Measurements from ENCODE around the gene P2RX1. TPM values are rescaled to one million over a fixed set of nuclear protein-coding genes. Genes with fewer than 3 reads are reported as not detected.

P2RX1 gene
- total RNA-seq, 1 donor from 2014 or later: 0.16 TPM

- H3K4me1 Mint-ChIP-seq: peaks cover 30% of the 10 kb centered on the region
These were observed 13.5 kb upstream of the P2RX1 start for GRCh38 chr17:3929764-3930163.

GRCh38 chr17:3929181-3929580, 12.9 kb upstream of the P2RX1 start:
- no peaks in the 10 kb centered on the region for H3K36me3 Mint-ChIP-seq
- H3K27me3 Mint-ChIP-seq (ENCODE audit: low read depth): no peaks in the 10 kb centered on the region
- no peak overlapping the region for H3K27ac Mint-ChIP-seq
- no peaks in the 10 kb centered on the region for H3K9me3 Mint-ChIP-seq
- H3K4me3 Mint-ChIP-seq: no peak overlapping the region
- peaks cover 31% of the 10 kb centered on the region for H3K4me1 Mint-ChIP-seq
- no peak for TF ChIP-seq CTCF (IDR thresholded peaks at IDR 0.05; ENCODE audit: unreplicated experiment)
- no peak for DNase-seq (ENCODE audit: low spot score in 2 of 2, unreplicated experiment in 2 of 2)

More at GRCh38 chr17:3929764-3930163, 13.5 kb upstream of the P2RX1 start:
- DNase-seq (ENCODE audit: low spot score in 2 of 2, unreplicated experiment in 2 of 2): no peak
- TF ChIP-seq CTCF (IDR thresholded peaks at IDR 0.05; ENCODE audit: unreplicated experiment): no peak
- no peaks in the 10 kb centered on the region for H3K27me3 Mint-ChIP-seq (ENCODE audit: low read depth)
- H3K4me3 Mint-ChIP-seq: no peak overlapping the region
- no peak overlapping the region for H3K27ac Mint-ChIP-seq
- H3K9me3 Mint-ChIP-seq: no peaks in the 10 kb centered on the region
- H3K36me3 Mint-ChIP-seq: no peaks in the 10 kb centered on the region

GRCh38 chr17:3928406-3928805, 12.1 kb upstream of the P2RX1 start:
- Mint-ChIP-seq H3K36me3 (no peaks in the 10 kb centered on the region), H3K27ac (no peak overlapping the region), H3K4me1 (peaks cover 33% of the 10 kb centered on the region)

GRCh38 chr17:3927628-3928340, 11.5 kb upstream of the P2RX1 start:
- DNase-seq (ENCODE audit: low spot score in 2 of 2, unreplicated experiment in 2 of 2): no peak
- no peaks in the 10 kb centered on the region for H3K9me3 Mint-ChIP-seq
- H3K4me1 Mint-ChIP-seq: peaks cover 34% of the 10 kb centered on the region
- no peak overlapping the region for H3K27ac Mint-ChIP-seq
- no peaks in the 10 kb centered on the region for H3K27me3 Mint-ChIP-seq (ENCODE audit: low read depth)
- TF ChIP-seq CTCF (IDR thresholded peaks at IDR 0.05; ENCODE audit: unreplicated experiment): no peak
- no peak overlapping the region for H3K4me3 Mint-ChIP-seq
- no peaks in the 10 kb centered on the region for H3K36me3 Mint-ChIP-seq

More at GRCh38 chr17:3928406-3928805, 12.1 kb upstream of the P2RX1 start:
- TF ChIP-seq CTCF (IDR thresholded peaks at IDR 0.05; ENCODE audit: unreplicated experiment): no peak
- DNase-seq (ENCODE audit: low spot score in 2 of 2, unreplicated experiment in 2 of 2): no peak
- Mint-ChIP-seq H3K9me3 (no peaks in the 10 kb centered on the region), H3K27me3 (ENCODE audit: low read depth) (no peaks in the 10 kb centered on the region), H3K4me3 (no peak overlapping the region)

GRCh38 chr17:3926860-3927627, 10.8 kb upstream of the P2RX1 start:
- Mint-ChIP-seq H3K4me3 (peak overlapping the region; percentile 3), H3K9me3 (no peaks in the 10 kb centered on the region), H3K4me1 (peaks cover 36% of the 10 kb centered on the region), H3K27ac (peak overlapping the region; percentile 85), H3K36me3 (no peaks in the 10 kb centered on the region), H3K27me3 (ENCODE audit: low read depth) (no peaks in the 10 kb centered on the region)
- TF ChIP-seq CTCF (IDR thresholded peaks at IDR 0.05; ENCODE audit: unreplicated experiment): no peak
- DNase-seq (ENCODE audit: low spot score in 2 of 2, unreplicated experiment in 2 of 2): no peak

Measured in mesothelial cell of epicardium (in vitro differentiated cells).